GM18870 (cell line): Measurements from ENCODE around the gene SMARCD3.
A peak's percentile ranks its signal among the peaks of the same experiment; 100 is the strongest.

Source experiments
- ATAC-seq: cut with Tn5 transposase; IDR thresholded peaks from one replicate; pipeline ENCODE4 v1.9.1; 2021; ENCODE audit warnings: moderate library complexity; ENCODE audit not compliant: unreplicated experiment

The SMARCD3 gene

GRCh38 chr7:151238924-151239836 is 9.3 kb downstream of the SMARCD3 start:
- no peak for ATAC-seq

- no peak for ATAC-seq
Observed at GRCh38 chr7:151238190-151238810, 10.2 kb downstream of the SMARCD3 start.

- ATAC-seq = no peak
Observed at GRCh38 chr7:151237244-151238189, 11.0 kb downstream of the SMARCD3 start.

- no peak for ATAC-seq
Observed at GRCh38 chr7:151236406-151236805, 12.1 kb downstream of the SMARCD3 start.

- no peak for ATAC-seq
Observed at GRCh38 chr7:151235091-151235787, 13.3 kb downstream of the SMARCD3 start.

GRCh38 chr7:151233804-151234203 is 14.7 kb downstream of the SMARCD3 start:
- no peak for ATAC-seq

GRCh38 chr7:151232917-151233701 is 15.4 kb downstream of the SMARCD3 start:
- no peak for ATAC-seq

GRCh38 chr7:151232091-151232916 is 16.2 kb downstream of the SMARCD3 start, which contains the start of gene CHPF2:
CHPF2 (plus strand) TSS chr7:151232483; CDS start chr7:151234012, 1,529 bp downstream.
- peak; percentile 85 for ATAC-seq

- no peak for ATAC-seq
Observed at GRCh38 chr7:151231080-151231479, 17.4 kb downstream of the SMARCD3 start.

- no peak for ATAC-seq
Observed at GRCh38 chr7:151229249-151229648, 19.2 kb downstream of the SMARCD3 start.

GRCh38 chr7:151228024-151228866 is 20.2 kb downstream of the SMARCD3 start:
- ATAC-seq = no peak

- peak; percentile 95 for ATAC-seq
Observed at GRCh38 chr7:151226875-151227782, 21.4 kb downstream of the SMARCD3 start, which contains the start of gene ABCF2. ABCF2 (minus strand) TSS chr7:151227205; CDS start chr7:151226458, 747 bp downstream.

- no peak for ATAC-seq
Observed at GRCh38 chr7:151226560-151226874, 22.0 kb downstream of the SMARCD3 start.

GRCh38 chr7:151225948-151226510 is 22.5 kb downstream of the SMARCD3 start:
- ATAC-seq = no peak

GRCh38 chr7:151223728-151224127 is 24.8 kb downstream of the SMARCD3 start:
- no peak for ATAC-seq

GRCh38 chr7:151218170-151218569 is 30.3 kb downstream of the SMARCD3 start:
- ATAC-seq = no peak
